ENCODE results near the gene ME3. TPM values are rescaled to one million over a fixed set of nuclear protein-coding genes. Genes with fewer than 3 reads are reported as not detected.

ME3 gene
- total RNA-seq, 1 experiment from 2014 or later: 83.8 TPM

DNA sequence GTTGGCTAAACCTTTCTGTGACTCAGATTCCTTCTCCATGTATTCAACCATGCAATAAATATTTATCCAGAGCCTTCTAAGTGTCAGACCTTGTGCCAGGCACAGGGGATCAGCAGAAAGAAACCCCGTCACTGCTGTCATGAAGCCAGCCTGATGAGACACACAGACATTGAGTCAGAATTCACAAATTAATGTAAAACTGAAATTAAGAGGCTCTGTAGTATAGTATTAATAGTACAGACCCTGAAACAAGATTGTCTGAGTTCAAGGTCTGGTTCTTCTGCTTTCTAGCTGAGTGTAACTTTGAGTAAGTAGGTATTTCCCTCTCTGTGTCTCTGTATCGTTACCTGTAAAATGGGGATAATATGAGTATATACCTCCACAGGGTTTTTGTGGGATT is 46.9 kb downstream of the ME3 start:
- intact Hi-C loops (cut with micrococcal nuclease): no loop called here
- H3K9ac ChIP-seq (ENCODE audit: low read length): no peak overlapping the region
- ChIA-PET POLR2A (ENCODE audit: unreplicated experiment) (no interaction called here), CTCF (no interaction called here)
- no peaks in the 10 kb centered on the region for H3K36me3 ChIP-seq (ENCODE audit: low read depth, low read length)
- no peaks in the 10 kb centered on the region for H3K9me3 ChIP-seq (ENCODE audit: low read length)
- ATAC-seq: no peak
- H3K4me1 ChIP-seq (ENCODE audit: insufficient read depth, low read length): no peaks in the 10 kb centered on the region
- no peaks in the 10 kb centered on the region for H4K20me1 ChIP-seq (ENCODE audit: low read length)
- H3K4me2 ChIP-seq (ENCODE audit: low read length): no peak overlapping the region
- DNase-seq: no peak
- H3K27me3 ChIP-seq (ENCODE audit: low read length): no peaks in the 10 kb centered on the region
- H3K9me2 ChIP-seq (replicated peaks; ENCODE audit: low read length): no peaks in the 10 kb centered on the region
- BruUV-seq (replicated peaks): no TSS peak
- no peaks in the 10 kb centered on the region for H3K79me2 ChIP-seq (ENCODE audit: low read length)
- no peaks in the 10 kb centered on the region for H3F3A ChIP-seq (ENCODE audit: low read length, unreplicated experiment)
- no peak overlapping the region for H2AFZ ChIP-seq (ENCODE audit: low read length)
- H3K27ac ChIP-seq (ENCODE audit: low read length): no peak overlapping the region
- no peak overlapping the region for H3K4me3 ChIP-seq (ENCODE audit: low read length)
- TF ChIP-seq EZH2 (IDR thresholded peaks at IDR 0.05; ENCODE audit: low read length, unreplicated experiment): no peak
- TF ChIP-seq EZH2phosphoT487 (IDR thresholded peaks at IDR 0.05; ENCODE audit: borderline replicate concordance, low read length): no peak
- TF ChIP-seq, protein P1, sequence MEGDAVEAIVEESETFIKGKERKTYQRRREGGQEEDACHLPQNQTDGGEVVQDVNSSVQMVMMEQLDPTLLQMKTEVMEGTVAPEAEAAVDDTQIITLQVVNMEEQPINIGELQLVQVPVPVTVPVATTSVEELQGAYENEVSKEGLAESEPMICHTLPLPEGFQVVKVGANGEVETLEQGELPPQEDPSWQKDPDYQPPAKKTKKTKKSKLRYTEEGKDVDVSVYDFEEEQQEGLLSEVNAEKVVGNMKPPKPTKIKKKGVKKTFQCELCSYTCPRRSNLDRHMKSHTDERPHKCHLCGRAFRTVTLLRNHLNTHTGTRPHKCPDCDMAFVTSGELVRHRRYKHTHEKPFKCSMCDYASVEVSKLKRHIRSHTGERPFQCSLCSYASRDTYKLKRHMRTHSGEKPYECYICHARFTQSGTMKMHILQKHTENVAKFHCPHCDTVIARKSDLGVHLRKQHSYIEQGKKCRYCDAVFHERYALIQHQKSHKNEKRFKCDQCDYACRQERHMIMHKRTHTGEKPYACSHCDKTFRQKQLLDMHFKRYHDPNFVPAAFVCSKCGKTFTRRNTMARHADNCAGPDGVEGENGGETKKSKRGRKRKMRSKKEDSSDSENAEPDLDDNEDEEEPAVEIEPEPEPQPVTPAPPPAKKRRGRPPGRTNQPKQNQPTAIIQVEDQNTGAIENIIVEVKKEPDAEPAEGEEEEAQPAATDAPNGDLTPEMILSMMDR (conservative IDR thresholded peaks at IDR 0.05; ENCODE audit: low read depth, low read length): no peak

DNA sequence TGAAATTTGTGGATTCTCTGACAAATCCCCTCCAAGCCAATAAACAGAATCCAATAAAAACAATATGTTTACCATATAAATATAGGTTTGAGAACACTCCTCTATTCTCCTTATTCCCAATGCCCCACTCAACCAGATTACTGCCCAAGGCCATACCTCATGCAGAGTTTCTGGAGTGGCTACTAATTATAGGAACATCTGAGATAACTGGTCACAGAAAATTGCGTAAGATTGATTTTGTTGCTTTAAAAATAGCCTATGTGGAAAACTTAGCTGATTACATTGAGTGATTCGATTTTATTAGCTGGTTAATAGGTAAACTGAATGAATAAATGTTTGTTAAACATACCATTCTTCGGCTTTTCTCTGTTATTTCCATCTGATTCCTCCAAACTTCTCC is 48.0 kb downstream of the ME3 start:
- no peaks in the 10 kb centered on the region for H3K4me1 ChIP-seq (ENCODE audit: insufficient read depth, low read length)
- no peaks in the 10 kb centered on the region for H3K9me2 ChIP-seq (replicated peaks; ENCODE audit: low read length)
- no peak overlapping the region for H3K9ac ChIP-seq (ENCODE audit: low read length)
- H3K27ac ChIP-seq (ENCODE audit: low read length): no peak overlapping the region
- TF ChIP-seq EZH2phosphoT487 (IDR thresholded peaks at IDR 0.05; ENCODE audit: borderline replicate concordance, low read length) (no peak), EZH2 (IDR thresholded peaks at IDR 0.05; ENCODE audit: low read length, unreplicated experiment) (no peak)
- TF ChIP-seq, protein P1 (conservative IDR thresholded peaks at IDR 0.05; ENCODE audit: low read depth, low read length): no peak
- no peaks in the 10 kb centered on the region for H3K36me3 ChIP-seq (ENCODE audit: low read depth, low read length)
- CTCF ChIA-PET: no interaction called here
- DNase-seq (no peak), ATAC-seq (no peak)
- no peak overlapping the region for H3K4me3 ChIP-seq (ENCODE audit: low read length)
- H3K9me3 ChIP-seq (ENCODE audit: low read length): no peaks in the 10 kb centered on the region
- no TSS peak for BruUV-seq (replicated peaks)
- no peaks in the 10 kb centered on the region for H3K79me2 ChIP-seq (ENCODE audit: low read length)
- H3K4me2 ChIP-seq (ENCODE audit: low read length): no peak overlapping the region
- intact Hi-C loops (cut with micrococcal nuclease): no loop called here
- no peaks in the 10 kb centered on the region for H3K27me3 ChIP-seq (ENCODE audit: low read length)
- POLR2A ChIA-PET (ENCODE audit: unreplicated experiment): no interaction called here
- H2AFZ ChIP-seq (ENCODE audit: low read length): no peak overlapping the region
- H3F3A ChIP-seq (ENCODE audit: low read length, unreplicated experiment): no peaks in the 10 kb centered on the region
- no peaks in the 10 kb centered on the region for H4K20me1 ChIP-seq (ENCODE audit: low read length)

DNA sequence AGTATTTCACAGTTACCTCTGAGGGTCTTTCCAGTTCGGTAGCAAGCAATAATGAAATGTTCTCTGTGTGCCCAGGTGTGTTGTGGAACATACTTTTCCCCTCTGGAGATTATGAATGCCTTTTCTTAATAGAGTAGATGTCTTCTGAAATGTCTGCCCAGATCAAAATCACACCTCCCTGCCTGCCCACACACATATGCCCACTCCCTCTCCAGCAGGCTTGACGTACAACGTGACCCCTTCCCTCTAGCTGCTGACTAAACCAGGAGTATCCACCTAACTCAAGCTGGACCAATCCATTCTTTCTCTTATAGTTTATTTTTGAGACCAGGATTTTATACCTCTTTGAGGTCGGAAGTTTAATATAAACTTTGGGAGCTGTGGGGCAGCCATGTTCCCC is 48.7 kb downstream of the ME3 start:
- H3K36me3 ChIP-seq (ENCODE audit: low read depth, low read length): no peaks in the 10 kb centered on the region
- ATAC-seq (no peak), DNase-seq (no peak)
- H3K27ac ChIP-seq (ENCODE audit: low read length): no peak overlapping the region
- no peak overlapping the region for H3K9ac ChIP-seq (ENCODE audit: low read length)
- no peaks in the 10 kb centered on the region for H3K9me3 ChIP-seq (ENCODE audit: low read length)
- intact Hi-C loops (cut with micrococcal nuclease): no loop called here
- POLR2A ChIA-PET (ENCODE audit: unreplicated experiment): no interaction called here
- H2AFZ ChIP-seq (ENCODE audit: low read length): no peak overlapping the region
- no peaks in the 10 kb centered on the region for H3K27me3 ChIP-seq (ENCODE audit: low read length)
- no peaks in the 10 kb centered on the region for H4K20me1 ChIP-seq (ENCODE audit: low read length)
- H3K4me3 ChIP-seq (ENCODE audit: low read length): no peak overlapping the region
- H3K4me1 ChIP-seq (ENCODE audit: insufficient read depth, low read length): no peaks in the 10 kb centered on the region
- CTCF ChIA-PET: no interaction called here
- no TSS peak for BruUV-seq (replicated peaks)
- no peak overlapping the region for H3K4me2 ChIP-seq (ENCODE audit: low read length)
- H3K9me2 ChIP-seq (replicated peaks; ENCODE audit: low read length): no peaks in the 10 kb centered on the region
- no peaks in the 10 kb centered on the region for H3K79me2 ChIP-seq (ENCODE audit: low read length)
- no peaks in the 10 kb centered on the region for H3F3A ChIP-seq (ENCODE audit: low read length, unreplicated experiment)
- TF ChIP-seq, protein P1 (conservative IDR thresholded peaks at IDR 0.05; ENCODE audit: low read depth, low read length): no peak
- TF ChIP-seq EZH2phosphoT487 (IDR thresholded peaks at IDR 0.05; ENCODE audit: borderline replicate concordance, low read length): no peak
- no peak for TF ChIP-seq EZH2 (IDR thresholded peaks at IDR 0.05; ENCODE audit: low read length, unreplicated experiment)
